ENCODE results near the gene CEP162. TPM values are rescaled to one million over a fixed set of nuclear protein-coding genes. Genes with fewer than 3 reads are reported as not detected.

CEP162 gene
- total and polyA plus RNA-seq, 8 donors: 1.4 to 33.9 (median 8.0) TPM

- intact Hi-C loops (cut with DNase I; ENCODE audit: low total_unique reads): loop anchor here (10.0 kb wide), 1 partner anchor 338 kb away; no protein-coding TSS in a partner anchor
- WGBS, 5 donors: 62 to 81% (median 71%) methylated on average over 4 of the region's 4 CpGs
Measured at GRCh38 chr6:84222426-84222825, 5.0 kb downstream of the CEP162 start.

GRCh38 chr6:84220809-84221409, 6.5 kb downstream of the CEP162 start:
- Histone ChIP-seq H3K27me3 (no peaks in the 10 kb centered on the region), H3K27ac (no peak overlapping the region), H3K36me3 (peaks cover 0 to 26% (median 6%) of the 10 kb centered on the region in 4 donors), H3K4me1 (peaks cover 0 to 10% (median 5%) of the 10 kb centered on the region in 4 donors), H3K9me3 (no peaks in the 10 kb centered on the region), H3K4me3 (no peak overlapping the region)
- peak in 1 of 2 donors; percentile 41 for DNase-seq
- WGBS, 5 donors: 61 to 73% (median 68%) methylated on average over 3 of the region's 3 CpGs
- intact Hi-C loops (cut with DNase I; ENCODE audit: low total_unique reads): loop anchor here (10.0 kb wide), 1 partner anchor 336 kb away; no protein-coding TSS in a partner anchor
- TF ChIP-seq CTCF (IDR thresholded peaks at IDR 0.05) (peak in 3 of 7 experiments; percentile 30 to 38 (median 33)), POLR2A (IDR thresholded peaks at IDR 0.05) (no peak), EP300 (IDR thresholded peaks at IDR 0.05) (no peak), POLR2AphosphoS5 (IDR thresholded peaks at IDR 0.05) (no peak)

More at GRCh38 chr6:84222426-84222825, 5.0 kb downstream of the CEP162 start:
- no peak for DNase-seq
- Histone ChIP-seq H3K9me3 (no peaks in the 10 kb centered on the region), H3K4me3 (no peak overlapping the region), H3K36me3 (peaks cover 0 to 23% (median 4%) of the 10 kb centered on the region in 4 donors), H3K27ac (no peak overlapping the region), H3K4me1 (peaks cover 0 to 22% (median 17%) of the 10 kb centered on the region in 4 donors), H3K27me3 (no peaks in the 10 kb centered on the region)
- TF ChIP-seq POLR2A (IDR thresholded peaks at IDR 0.05): no peak
- no peak for TF ChIP-seq EP300 (IDR thresholded peaks at IDR 0.05)
- TF ChIP-seq CTCF (IDR thresholded peaks at IDR 0.05): no peak
- no peak for TF ChIP-seq POLR2AphosphoS5 (IDR thresholded peaks at IDR 0.05)

GRCh38 chr6:84218091-84218490, 9.4 kb downstream of the CEP162 start:
- no peak overlapping the region for H3K27ac ChIP-seq
- intact Hi-C loops (cut with DNase I; ENCODE audit: low total_unique reads): no loop called here
- 70 to 86% (median 79%) methylated on average over 3 of the region's 3 CpGs for WGBS, 5 donors
- H3K9me3 ChIP-seq: no peaks in the 10 kb centered on the region
- peaks cover 0 to 37% (median 14%) of the 10 kb centered on the region in 4 donors for H3K36me3 ChIP-seq
- no peak overlapping the region for H3K4me3 ChIP-seq
- no peaks in the 10 kb centered on the region for H3K4me1 ChIP-seq
- TF ChIP-seq EP300 (IDR thresholded peaks at IDR 0.05) (no peak), CTCF (IDR thresholded peaks at IDR 0.05) (no peak), POLR2AphosphoS5 (IDR thresholded peaks at IDR 0.05) (no peak), POLR2A (IDR thresholded peaks at IDR 0.05) (no peak)
- no peak for DNase-seq
- no peaks in the 10 kb centered on the region for H3K27me3 ChIP-seq

- Histone ChIP-seq H3K27me3 (no peaks in the 10 kb centered on the region), H3K4me3 (no peak overlapping the region), H3K9me3 (no peaks in the 10 kb centered on the region), H3K36me3 (peaks cover 0 to 40% (median 33%) of the 10 kb centered on the region in 4 donors), H3K4me1 (peaks cover 0 to 8% (median 0%) of the 10 kb centered on the region in 4 donors), H3K27ac (no peak overlapping the region)
- DNase-seq: no peak
- TF ChIP-seq POLR2A (IDR thresholded peaks at IDR 0.05): no peak
- TF ChIP-seq CTCF (IDR thresholded peaks at IDR 0.05): no peak
- TF ChIP-seq EP300 (IDR thresholded peaks at IDR 0.05): no peak
- TF ChIP-seq POLR2AphosphoS5 (IDR thresholded peaks at IDR 0.05): no peak
- intact Hi-C loops (cut with DNase I; ENCODE audit: low total_unique reads): no loop called here
- WGBS, 5 donors: 91 to 95% (median 94%) methylated on average over 1 of the region's 1 CpG
Measured at GRCh38 chr6:84213217-84213616, 14.2 kb downstream of the CEP162 start.

All from stomach (tissue), 9 donors.